ENCODE results near the gene CELA2B.
"Not testable (repeated sequence)": the region's sequence is repeated elsewhere in the genome, so short reads cannot be mapped to it uniquely, and the experiment has no call there.

Gene CELA2B

GRCh38 chr1:15492596-15492995, 16.7 kb downstream of the CELA2B start:
- in situ Hi-C loops (cut with MboI; ENCODE audit: low sequenced_read_pairs) = no loop called here

GRCh38 chr1:15493869-15494390, 18.0 kb downstream of the CELA2B start:
- in situ Hi-C loops (cut with MboI; ENCODE audit: low sequenced_read_pairs) = no loop called here

GRCh38 chr1:15500184-15501178, 24.6 kb downstream of the CELA2B start:
- in situ Hi-C loops (cut with MboI; ENCODE audit: low sequenced_read_pairs) = no loop called here

GRCh38 chr1:15501208-15502032, 25.5 kb downstream of the CELA2B start:
- in situ Hi-C loops (cut with MboI; ENCODE audit: low sequenced_read_pairs) = no loop called here

- in situ Hi-C loops (cut with MboI; ENCODE audit: low sequenced_read_pairs) = no loop called here
These were observed 28.5 kb downstream of the CELA2B start for GRCh38 chr1:15504436-15504835.

- in situ Hi-C loops (cut with MboI; ENCODE audit: low sequenced_read_pairs) = no loop called here
These were observed 30.9 kb downstream of the CELA2B start for GRCh38 chr1:15506831-15507230.

GRCh38 chr1:15507278-15507677, 31.4 kb downstream of the CELA2B start:
- in situ Hi-C loops (cut with MboI; ENCODE audit: low sequenced_read_pairs) = no loop called here

GRCh38 chr1:15508700-15509487, 33.0 kb downstream of the CELA2B start:
- in situ Hi-C loops (cut with MboI; ENCODE audit: low sequenced_read_pairs) = no loop called here

GRCh38 chr1:15509586-15509985, 33.7 kb downstream of the CELA2B start:
- in situ Hi-C loops (cut with MboI; ENCODE audit: low sequenced_read_pairs) = no loop called here

GRCh38 chr1:15510611-15511405, 34.9 kb downstream of the CELA2B start:
- in situ Hi-C loops (cut with MboI; ENCODE audit: low sequenced_read_pairs) = no loop called here

- in situ Hi-C loops (cut with MboI; ENCODE audit: low sequenced_read_pairs) = no loop called here
These were observed 37.3 kb downstream of the CELA2B start for GRCh38 chr1:15513192-15513591.

GRCh38 chr1:15513919-15514318, 38.0 kb downstream of the CELA2B start:
- in situ Hi-C loops (cut with MboI; ENCODE audit: low sequenced_read_pairs) = no loop called here

- in situ Hi-C loops (cut with MboI; ENCODE audit: low sequenced_read_pairs) = not testable (repeated sequence)
These were observed 38.7 kb downstream of the CELA2B start for GRCh38 chr1:15514557-15514956.

GRCh38 chr1:15515022-15515663, 39.2 kb downstream of the CELA2B start:
- in situ Hi-C loops (cut with MboI; ENCODE audit: low sequenced_read_pairs) = no loop called here

- in situ Hi-C loops (cut with MboI; ENCODE audit: low sequenced_read_pairs) = no loop called here
These were observed 43.7 kb downstream of the CELA2B start for GRCh38 chr1:15519625-15520024.

GRCh38 chr1:15521206-15521906, 45.5 kb downstream of the CELA2B start:
- in situ Hi-C loops (cut with MboI; ENCODE audit: low sequenced_read_pairs) = not testable (repeated sequence)

- in situ Hi-C loops (cut with MboI; ENCODE audit: low sequenced_read_pairs) = no loop called here
These were observed 46.6 kb downstream of the CELA2B start for GRCh38 chr1:15522551-15522950.

- in situ Hi-C loops (cut with MboI; ENCODE audit: low sequenced_read_pairs) = no loop called here
These were observed 47.5 kb downstream of the CELA2B start for GRCh38 chr1:15523104-15524020.

Data from HL-60/S4 treated with retinoic acid at 250 ng/mL for 4 days and 3 days (cell line).